ENCODE measurements around the gene REG4. TPM values are rescaled to one million over a fixed set of nuclear protein-coding genes. Genes with fewer than 3 reads are reported as not detected.

REG4 gene
- total and polyA plus RNA-seq, 4 donors, result 0.08 TPM; not detected in 3

DNA sequence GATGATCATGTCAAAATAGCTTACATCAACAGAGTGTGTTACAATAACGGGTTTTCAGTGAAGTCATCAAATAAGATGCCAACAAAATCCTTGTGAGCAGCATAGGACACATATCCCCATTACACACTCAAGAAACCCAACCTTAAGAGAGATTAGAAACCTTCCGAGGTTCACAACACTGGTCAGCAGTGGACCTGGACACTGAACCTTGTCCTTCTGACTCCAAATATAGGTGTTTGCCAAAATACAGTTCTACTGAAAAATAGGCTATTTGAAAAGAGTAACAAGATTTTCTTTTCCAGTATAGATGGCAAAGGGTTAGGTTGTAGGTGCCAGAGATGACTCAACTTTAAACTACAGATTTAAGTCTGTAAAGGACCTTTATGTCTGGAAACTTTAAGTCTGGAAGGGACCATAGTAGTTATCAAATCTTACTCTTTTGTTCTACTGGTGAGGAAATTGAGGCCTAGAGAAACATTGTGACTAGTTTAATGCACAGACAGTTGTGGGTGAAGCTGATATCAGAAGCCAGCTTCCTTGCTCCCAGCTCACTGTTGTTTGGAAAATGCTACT, 811 bp upstream of the REG4 start:
- no peak for ATAC-seq (ENCODE audit: insufficient read depth, low FRiP score)
- no peak for TF ChIP-seq CTCF (IDR thresholded peaks at IDR 0.05; ENCODE audit: control extremely low read depth, extremely low read depth)
- H3K9me3 ChIP-seq (ENCODE audit: control insufficient read depth in 4 of 4, insufficient read depth in 3 of 4, low read length in 3 of 4), result no peaks in the 10 kb centered on the region
- no peak overlapping the region for H3K4me3 ChIP-seq
- no peak overlapping the region for H3K9ac ChIP-seq (ENCODE audit: insufficient read depth in 1 of 2, low read length in 2 of 2)
- no peaks in the 10 kb centered on the region for H3K36me3 ChIP-seq (ENCODE audit: control insufficient read depth in 4 of 4, insufficient read depth in 4 of 4, low read length in 4 of 4)
- H3K4me1 ChIP-seq (ENCODE audit: control insufficient read depth in 5 of 5, insufficient read depth in 5 of 5, low read length in 5 of 5), result no peaks in the 10 kb centered on the region
- DNase-seq, result no peak
- H3K27me3 ChIP-seq (ENCODE audit: control insufficient read depth in 3 of 3, insufficient read depth in 3 of 3, low read length in 2 of 3), result peaks cover 0 to 2% (median 0%) of the 10 kb centered on the region in 3 donors
- H3K27ac ChIP-seq (ENCODE audit: low read depth in 1 of 2, low read length in 1 of 2), result no peak overlapping the region
- 84 to 90% methylated on average over 2 of the region's 2 CpGs for WGBS, 2 donors

DNA sequence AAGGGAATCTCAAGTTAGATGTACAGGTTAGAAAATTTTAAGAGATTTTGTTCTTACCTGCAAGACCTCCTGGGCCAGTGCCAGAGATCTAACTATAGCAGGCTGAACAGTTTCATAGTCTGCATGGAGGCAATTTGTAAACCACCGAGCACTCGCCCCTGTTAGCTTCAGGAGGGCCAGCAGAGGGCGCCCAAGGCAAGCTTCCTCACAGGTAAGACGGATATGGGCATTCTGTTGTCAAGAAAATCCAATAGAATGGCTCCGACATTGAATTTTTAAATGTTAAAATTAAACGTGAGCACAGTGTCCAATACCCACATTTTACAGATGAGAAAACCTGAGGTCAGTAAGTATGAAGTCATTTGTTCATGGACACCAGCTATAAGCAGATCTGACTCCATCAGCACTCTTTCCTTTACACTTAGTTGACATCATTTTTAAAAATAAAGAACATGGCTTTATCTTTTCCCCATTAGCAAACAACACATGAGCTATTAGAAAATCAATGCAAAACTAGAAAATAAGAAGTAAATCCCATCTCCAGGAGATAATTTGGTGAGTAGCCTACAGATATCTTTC, 2.2 kb downstream of the REG4 start:
- no peaks in the 10 kb centered on the region for H3K36me3 ChIP-seq (ENCODE audit: control insufficient read depth in 4 of 4, insufficient read depth in 4 of 4, low read length in 4 of 4)
- H3K4me3 ChIP-seq, result no peak overlapping the region
- ATAC-seq (ENCODE audit: insufficient read depth, low FRiP score) (peak; percentile 87), DNase-seq (peak; percentile 70 to 80 (median 75))
- 1 to 2% methylated on average over 6 of the region's 6 CpGs for WGBS, 2 donors
- peak; percentile 44 for TF ChIP-seq CTCF (IDR thresholded peaks at IDR 0.05; ENCODE audit: control extremely low read depth, extremely low read depth)
- H3K27ac ChIP-seq (ENCODE audit: low read depth in 1 of 2, low read length in 1 of 2), result no peak overlapping the region
- H3K9ac ChIP-seq (ENCODE audit: insufficient read depth in 1 of 2, low read length in 2 of 2), result no peak overlapping the region
- peaks cover 0 to 2% (median 0%) of the 10 kb centered on the region in 3 donors for H3K27me3 ChIP-seq (ENCODE audit: control insufficient read depth in 3 of 3, insufficient read depth in 3 of 3, low read length in 2 of 3)
- no peaks in the 10 kb centered on the region for H3K4me1 ChIP-seq (ENCODE audit: control insufficient read depth in 5 of 5, insufficient read depth in 5 of 5, low read length in 5 of 5)
- no peaks in the 10 kb centered on the region for H3K9me3 ChIP-seq (ENCODE audit: control insufficient read depth in 4 of 4, insufficient read depth in 3 of 4, low read length in 3 of 4)

DNA sequence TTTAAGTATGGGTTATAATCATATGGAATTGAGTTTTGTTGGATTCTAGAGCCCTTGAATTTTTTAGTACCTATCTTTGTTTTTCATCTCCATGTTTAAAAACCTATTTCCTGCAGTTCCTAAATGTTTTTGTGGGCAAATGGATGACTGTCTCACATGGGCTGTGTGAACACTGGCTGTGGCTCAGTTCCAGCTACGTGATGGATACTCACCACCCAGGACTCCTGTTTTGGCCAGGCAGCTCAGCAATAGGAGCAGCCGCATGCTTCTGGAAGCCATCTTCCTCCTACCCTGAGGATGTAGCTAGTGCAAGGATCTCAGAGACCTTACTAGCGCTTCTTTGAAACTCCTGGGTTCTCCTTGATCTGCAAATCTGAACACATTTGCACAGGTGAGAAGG, 2.8 kb downstream of the REG4 start:
- no peak overlapping the region for H3K27ac ChIP-seq (ENCODE audit: low read depth in 1 of 2, low read length in 1 of 2)
- no peak for ATAC-seq (ENCODE audit: insufficient read depth, low FRiP score)
- no peaks in the 10 kb centered on the region for H3K36me3 ChIP-seq (ENCODE audit: control insufficient read depth in 4 of 4, insufficient read depth in 4 of 4, low read length in 4 of 4)
- H3K9me3 ChIP-seq (ENCODE audit: control insufficient read depth in 4 of 4, insufficient read depth in 3 of 4, low read length in 3 of 4), result no peaks in the 10 kb centered on the region
- H3K27me3 ChIP-seq (ENCODE audit: control insufficient read depth in 3 of 3, insufficient read depth in 3 of 3, low read length in 2 of 3), result peaks cover 0 to 2% (median 0%) of the 10 kb centered on the region in 3 donors
- H3K4me3 ChIP-seq, result no peak overlapping the region
- no peak for TF ChIP-seq CTCF (IDR thresholded peaks at IDR 0.05; ENCODE audit: control extremely low read depth, extremely low read depth)
- no peaks in the 10 kb centered on the region for H3K4me1 ChIP-seq (ENCODE audit: control insufficient read depth in 5 of 5, insufficient read depth in 5 of 5, low read length in 5 of 5)
- no peak for DNase-seq
- no peak overlapping the region for H3K9ac ChIP-seq (ENCODE audit: insufficient read depth in 1 of 2, low read length in 2 of 2)
- 49 to 73% methylated on average over 3 of the region's 3 CpGs for WGBS, 2 donors

All from lung (tissue), 12 donors.